Measurements from ENCODE around the gene NADK.
A peak's percentile ranks its signal among the peaks of the same experiment; 100 is the strongest.

The NADK gene

GRCh38 chr1:1779691-1780597, 1.7 kb upstream of the NADK start:
- H3K27ac Mint-ChIP-seq = peak overlapping the region; percentile 83
- H3K4me3 Mint-ChIP-seq = peak overlapping the region; percentile 44
- peaks cover 69% of the 10 kb centered on the region for H3K4me1 Mint-ChIP-seq (ENCODE audit: low read depth)
- no peaks in the 10 kb centered on the region for H3K27me3 Mint-ChIP-seq
- H3K36me3 Mint-ChIP-seq (ENCODE audit: low read depth) = peaks cover 13% of the 10 kb centered on the region
- H3K9me3 Mint-ChIP-seq = no peaks in the 10 kb centered on the region

- peak overlapping the region; percentile 83 for H3K27ac Mint-ChIP-seq
These were observed 1.0 kb upstream of the NADK start for GRCh38 chr1:1779320-1779675.

GRCh38 chr1:1778663-1779319, 521 bp upstream of the NADK start:
- Mint-ChIP-seq H3K27me3 (no peaks in the 10 kb centered on the region), H3K4me1 (ENCODE audit: low read depth) (peaks cover 69% of the 10 kb centered on the region), H3K4me3 (peak overlapping the region; percentile 74), H3K27ac (peak overlapping the region; percentile 83), H3K36me3 (ENCODE audit: low read depth) (peaks cover 8% of the 10 kb centered on the region), H3K9me3 (no peaks in the 10 kb centered on the region)

More at GRCh38 chr1:1779320-1779675, 1.0 kb upstream of the NADK start:
- Mint-ChIP-seq H3K9me3 (no peaks in the 10 kb centered on the region), H3K27me3 (no peaks in the 10 kb centered on the region), H3K4me3 (peak overlapping the region; percentile 74), H3K4me1 (ENCODE audit: low read depth) (peaks cover 69% of the 10 kb centered on the region), H3K36me3 (ENCODE audit: low read depth) (peaks cover 8% of the 10 kb centered on the region)

- H3K4me3 Mint-ChIP-seq = peak overlapping the region; percentile 82
- no peaks in the 10 kb centered on the region for H3K9me3 Mint-ChIP-seq
- H3K27ac Mint-ChIP-seq = peak overlapping the region; percentile 80
- H3K27me3 Mint-ChIP-seq = no peaks in the 10 kb centered on the region
- peaks cover 58% of the 10 kb centered on the region for H3K4me1 Mint-ChIP-seq (ENCODE audit: low read depth)
- peaks cover 10% of the 10 kb centered on the region for H3K36me3 Mint-ChIP-seq (ENCODE audit: low read depth)
These were observed 729 bp downstream of the NADK start for GRCh38 chr1:1777583-1777899.

- H3K36me3 Mint-ChIP-seq (ENCODE audit: low read depth) = peaks cover 16% of the 10 kb centered on the region
- H3K4me1 Mint-ChIP-seq (ENCODE audit: low read depth) = peaks cover 58% of the 10 kb centered on the region
These were observed 1.3 kb downstream of the NADK start for GRCh38 chr1:1776672-1777582.

GRCh38 chr1:1775327-1776226, 2.7 kb downstream of the NADK start:
- H3K27ac Mint-ChIP-seq = peak overlapping the region; percentile 71
- H3K9me3 Mint-ChIP-seq = peaks cover 4% of the 10 kb centered on the region
- H3K27me3 Mint-ChIP-seq = no peaks in the 10 kb centered on the region
- peak overlapping the region; percentile 82 for H3K4me3 Mint-ChIP-seq
- H3K36me3 Mint-ChIP-seq (ENCODE audit: low read depth) = peaks cover 28% of the 10 kb centered on the region
- peaks cover 45% of the 10 kb centered on the region for H3K4me1 Mint-ChIP-seq (ENCODE audit: low read depth)

More at GRCh38 chr1:1776672-1777582, 1.3 kb downstream of the NADK start:
- Mint-ChIP-seq H3K27me3 (no peaks in the 10 kb centered on the region), H3K27ac (peak overlapping the region; percentile 80), H3K4me3 (peak overlapping the region; percentile 82), H3K9me3 (no peaks in the 10 kb centered on the region)

- no peak overlapping the region for H3K27ac Mint-ChIP-seq
- H3K4me1 Mint-ChIP-seq (ENCODE audit: low read depth) = peaks cover 28% of the 10 kb centered on the region
- H3K4me3 Mint-ChIP-seq = no peak overlapping the region
- peaks cover 35% of the 10 kb centered on the region for H3K36me3 Mint-ChIP-seq (ENCODE audit: low read depth)
- peaks cover 4% of the 10 kb centered on the region for H3K9me3 Mint-ChIP-seq
- no peaks in the 10 kb centered on the region for H3K27me3 Mint-ChIP-seq
These were observed 4.4 kb downstream of the NADK start for GRCh38 chr1:1773874-1774273.

GRCh38 chr1:1771096-1771495, 7.2 kb downstream of the NADK start:
- Mint-ChIP-seq H3K27ac (no peak overlapping the region), H3K27me3 (no peaks in the 10 kb centered on the region), H3K36me3 (ENCODE audit: low read depth) (peaks cover 50% of the 10 kb centered on the region), H3K4me1 (ENCODE audit: low read depth) (peaks cover 12% of the 10 kb centered on the region), H3K4me3 (no peak overlapping the region), H3K9me3 (peaks cover 4% of the 10 kb centered on the region)

- Mint-ChIP-seq H3K36me3 (ENCODE audit: low read depth) (peaks cover 43% of the 10 kb centered on the region), H3K4me1 (ENCODE audit: low read depth) (peaks cover 2% of the 10 kb centered on the region), H3K27me3 (no peaks in the 10 kb centered on the region), H3K27ac (no peak overlapping the region), H3K4me3 (no peak overlapping the region), H3K9me3 (peaks cover 4% of the 10 kb centered on the region)
These were observed 8.2 kb downstream of the NADK start for GRCh38 chr1:1770102-1770501.

- H3K27me3 Mint-ChIP-seq = no peaks in the 10 kb centered on the region
- H3K36me3 Mint-ChIP-seq (ENCODE audit: low read depth) = peaks cover 54% of the 10 kb centered on the region
- no peak overlapping the region for H3K27ac Mint-ChIP-seq
- no peaks in the 10 kb centered on the region for H3K4me1 Mint-ChIP-seq (ENCODE audit: low read depth)
- H3K9me3 Mint-ChIP-seq = peaks cover 4% of the 10 kb centered on the region
- H3K4me3 Mint-ChIP-seq = no peak overlapping the region
These were observed 9.8 kb downstream of the NADK start for GRCh38 chr1:1768249-1768992.

- H3K4me3 Mint-ChIP-seq = no peak overlapping the region
These were observed 13.3 kb downstream of the NADK start for GRCh38 chr1:1764876-1765470.

GRCh38 chr1:1763657-1764621, 14.3 kb downstream of the NADK start:
- Mint-ChIP-seq H3K9me3 (no peaks in the 10 kb centered on the region), H3K27me3 (no peaks in the 10 kb centered on the region), H3K27ac (no peak overlapping the region), H3K4me3 (no peak overlapping the region), H3K4me1 (ENCODE audit: low read depth) (no peaks in the 10 kb centered on the region), H3K36me3 (ENCODE audit: low read depth) (peaks cover 45% of the 10 kb centered on the region)

More at GRCh38 chr1:1764876-1765470, 13.3 kb downstream of the NADK start:
- Mint-ChIP-seq H3K36me3 (ENCODE audit: low read depth) (peaks cover 45% of the 10 kb centered on the region), H3K27ac (no peak overlapping the region), H3K4me1 (ENCODE audit: low read depth) (no peaks in the 10 kb centered on the region), H3K27me3 (no peaks in the 10 kb centered on the region), H3K9me3 (no peaks in the 10 kb centered on the region)
